HFF-Myc (cell line): ENCODE results near the gene RUNX1.

Experiments used
- DNase-seq: peaks from one replicate; pipeline ENCODE4 v3.0.0-alpha.2; 2011; ENCODE audit warnings: low read depth; ENCODE audit errors: extremely low read depth
- H3K4me3 ChIP-seq: replicated peaks from 2 replicates; pipeline ENCODE4 v1.5.1; 2011; ENCODE audit warnings: low read depth, mild to moderate bottlenecking, control low read depth, low read length
- CTCF ChIP-seq: IDR thresholded peaks from 2 replicates; pipeline ENCODE4 v1.5.1; 2012; ENCODE audit warnings: mild to moderate bottlenecking, low read depth, low read length, control low read depth; ENCODE audit errors: missing control alignments

RUNX1 gene

GRCh38 chr21:35046263-35046624 lies 2.9 kb downstream of the RUNX1 start:
- no peak for DNase-seq
- TF ChIP-seq CTCF: no peak
- no peak overlapping the region for H3K4me3 ChIP-seq

GRCh38 chr21:35045542-35046262 lies 3.4 kb downstream of the RUNX1 start:
- DNase-seq: no peak
- TF ChIP-seq CTCF: no peak
- H3K4me3 ChIP-seq: no peak overlapping the region

- no peak for TF ChIP-seq CTCF
- no peak for DNase-seq
- H3K4me3 ChIP-seq: no peak overlapping the region
Measured at GRCh38 chr21:35044770-35045541, 4.1 kb downstream of the RUNX1 start.

GRCh38 chr21:35044128-35044527 lies 5.0 kb downstream of the RUNX1 start:
- no peak for DNase-seq
- TF ChIP-seq CTCF: no peak
- H3K4me3 ChIP-seq: no peak overlapping the region

GRCh38 chr21:35043549-35043948 lies 5.6 kb downstream of the RUNX1 start:
- TF ChIP-seq CTCF: no peak
- no peak for DNase-seq

GRCh38 chr21:35042836-35043235 lies 6.3 kb downstream of the RUNX1 start:
- no peak for TF ChIP-seq CTCF
- no peak overlapping the region for H3K4me3 ChIP-seq
- no peak for DNase-seq

More at GRCh38 chr21:35043549-35043948, 5.6 kb downstream of the RUNX1 start:
- H3K4me3 ChIP-seq: no peak overlapping the region
